Tibial nerve (tissue), 3 donors: ENCODE results near the gene PRSS22.
A peak's percentile ranks its signal among the peaks of the same experiment; 100 is the strongest.

Source experiments
- POLR2A ChIP-seq, 2 donors: fragments of 450-650 bp; IDR thresholded peaks; one replicate each; pipeline ENCODE4 v1.6.1; 2017; ENCODE audit warnings: antibody characterized with exemption in 2 of 2, mild to moderate bottlenecking in 2 of 2, moderate library complexity in 2 of 2
- TF ChIP-seq, protein P1 (sequence below), 5 experiments: fragments of 200-600 bp in 3 of 5; fragments of 450-650 bp in 2 of 5; sonication (generic) in 3 of 5; IDR thresholded peaks; one replicate each; pipeline ENCODE4 v1.5.1; 2016 to 2019; ENCODE audit warnings: antibody characterized with exemption in 5 of 5, mild to moderate bottlenecking in 3 of 5, moderate library complexity in 2 of 5

DNA sequence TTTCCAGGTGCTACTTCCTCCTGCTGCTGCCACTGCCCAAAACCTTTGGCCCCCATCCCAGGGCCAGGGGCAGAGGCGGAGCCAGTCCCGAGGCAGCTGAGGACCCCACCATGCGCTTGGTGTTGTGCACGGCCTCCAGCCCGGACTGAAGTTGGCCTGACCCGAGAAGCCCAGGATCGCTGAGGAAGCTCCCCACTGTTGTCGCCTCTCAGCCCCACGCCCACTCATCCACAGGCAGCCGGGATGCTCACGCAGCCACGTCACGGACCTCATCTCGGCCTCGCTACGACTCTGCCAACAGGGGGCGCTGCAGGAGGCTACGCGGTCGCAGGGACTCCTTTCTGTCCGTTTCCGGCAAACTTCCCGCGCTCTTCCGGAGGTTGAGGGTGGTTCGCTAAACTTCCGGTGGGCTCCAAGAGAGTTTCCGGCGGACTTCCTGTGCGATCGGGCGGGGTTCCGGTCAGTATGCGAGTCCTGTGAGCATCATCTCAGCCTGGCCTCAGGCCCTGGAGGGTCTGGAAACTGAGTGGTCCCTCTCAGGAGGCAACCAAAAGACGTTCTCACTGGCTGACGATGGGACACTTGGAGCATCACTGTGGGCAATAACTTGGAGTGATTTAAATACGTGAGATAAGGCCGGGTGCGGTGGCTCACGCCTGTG is 15.5 kb downstream of the PRSS22 start:
- no peak for TF ChIP-seq POLR2A (IDR thresholded peaks at IDR 0.05)
- TF ChIP-seq, protein P1, sequence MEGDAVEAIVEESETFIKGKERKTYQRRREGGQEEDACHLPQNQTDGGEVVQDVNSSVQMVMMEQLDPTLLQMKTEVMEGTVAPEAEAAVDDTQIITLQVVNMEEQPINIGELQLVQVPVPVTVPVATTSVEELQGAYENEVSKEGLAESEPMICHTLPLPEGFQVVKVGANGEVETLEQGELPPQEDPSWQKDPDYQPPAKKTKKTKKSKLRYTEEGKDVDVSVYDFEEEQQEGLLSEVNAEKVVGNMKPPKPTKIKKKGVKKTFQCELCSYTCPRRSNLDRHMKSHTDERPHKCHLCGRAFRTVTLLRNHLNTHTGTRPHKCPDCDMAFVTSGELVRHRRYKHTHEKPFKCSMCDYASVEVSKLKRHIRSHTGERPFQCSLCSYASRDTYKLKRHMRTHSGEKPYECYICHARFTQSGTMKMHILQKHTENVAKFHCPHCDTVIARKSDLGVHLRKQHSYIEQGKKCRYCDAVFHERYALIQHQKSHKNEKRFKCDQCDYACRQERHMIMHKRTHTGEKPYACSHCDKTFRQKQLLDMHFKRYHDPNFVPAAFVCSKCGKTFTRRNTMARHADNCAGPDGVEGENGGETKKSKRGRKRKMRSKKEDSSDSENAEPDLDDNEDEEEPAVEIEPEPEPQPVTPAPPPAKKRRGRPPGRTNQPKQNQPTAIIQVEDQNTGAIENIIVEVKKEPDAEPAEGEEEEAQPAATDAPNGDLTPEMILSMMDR (IDR thresholded peaks at IDR 0.05) = peak in 4 of 5 experiments; percentile 17 to 54 (median 21)
